Fibroblast of peridontal ligament (primary cell): ENCODE data around the gene MED13L.

Experiments used
- DNase-seq: peaks from one replicate; pipeline ENCODE4 v3.0.0-alpha.2; 2010; ENCODE audit errors: extremely low read depth

Gene MED13L

GRCh38 chr12:116278667-116279066 lies 1.2 kb upstream of the MED13L start:
- DNase-seq, result no peak

DNA sequence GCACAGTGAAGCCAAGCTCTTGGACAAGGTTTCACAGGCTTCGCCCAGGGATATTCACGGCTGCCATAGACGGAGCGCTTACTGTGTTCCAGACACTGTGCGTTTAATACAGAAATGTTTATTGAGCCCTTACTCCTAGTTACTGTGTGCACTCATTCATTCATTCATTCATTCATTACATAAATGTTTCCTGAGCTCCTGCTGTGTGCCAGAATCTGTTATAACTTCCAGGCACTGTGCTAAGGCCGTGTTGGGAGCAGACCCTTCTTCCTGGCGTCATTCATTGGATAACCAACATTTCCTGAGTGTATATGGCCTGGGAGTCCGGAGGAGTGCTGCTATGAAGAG lies 760 bp upstream of the MED13L start:
- no peak for DNase-seq

GRCh38 chr12:116276652-116277466 lies 634 bp downstream of the MED13L start:
- DNase-seq, result peak; percentile 76

GRCh38 chr12:116274551-116275375 lies 2.7 kb downstream of the MED13L start:
- DNase-seq, result no peak

DNA sequence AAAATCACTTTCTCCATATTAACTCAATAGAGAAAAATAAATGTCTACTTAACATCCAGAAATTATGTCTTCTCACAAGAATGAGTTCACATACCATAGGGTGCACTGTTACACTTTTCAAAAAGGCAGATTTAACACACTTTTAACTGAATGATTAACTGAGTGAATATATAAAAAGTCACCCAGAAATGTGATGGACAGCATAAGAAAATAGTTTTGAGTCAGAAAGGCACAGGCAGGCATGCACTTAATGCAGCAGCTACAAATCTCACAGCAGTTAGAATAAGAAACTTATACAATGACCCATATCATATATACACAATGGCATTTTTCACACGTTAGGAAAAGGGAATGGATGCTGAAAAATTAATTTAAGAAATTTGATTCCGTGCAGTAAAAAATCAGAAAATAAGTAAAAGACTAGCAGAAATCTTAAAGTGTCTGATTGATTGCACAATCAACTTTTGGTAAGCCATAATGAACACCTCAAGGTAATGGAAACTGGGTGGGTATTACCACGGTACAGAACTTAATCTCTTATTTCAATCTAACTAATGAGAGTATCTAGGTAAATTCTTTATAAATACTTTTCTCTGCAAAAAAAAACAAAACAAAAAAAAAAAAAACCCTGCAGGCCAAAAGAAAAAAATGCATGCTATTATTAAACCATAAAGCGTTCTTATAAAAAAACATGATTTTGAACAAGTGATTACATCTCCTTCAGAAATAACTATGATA lies 3.5 kb downstream of the MED13L start:
- DNase-seq, result no peak

DNA sequence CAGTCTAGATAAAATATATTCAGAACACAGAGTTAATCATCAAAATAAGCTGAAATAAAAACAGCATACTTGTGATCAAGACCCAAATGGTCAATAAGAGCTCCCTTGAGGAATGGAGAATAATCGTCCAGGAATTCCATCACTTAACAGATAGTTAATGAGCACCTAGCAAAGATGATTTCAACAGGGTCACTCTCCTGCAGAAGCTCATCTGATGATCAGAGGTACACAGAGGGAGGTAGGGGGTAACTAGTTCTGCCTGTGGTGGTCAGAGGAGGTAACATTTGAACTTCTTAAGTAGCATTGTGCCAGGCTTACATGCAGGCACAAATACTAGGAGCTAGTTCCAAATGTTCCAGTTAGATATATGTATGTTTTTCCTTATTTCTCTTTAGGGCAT lies 9.5 kb downstream of the MED13L start:
- no peak for DNase-seq

- DNase-seq, result no peak
These were observed 10.7 kb downstream of the MED13L start for GRCh38 chr12:116266631-116267349.

- no peak for DNase-seq
These were observed 11.3 kb downstream of the MED13L start for GRCh38 chr12:116266168-116266601.

DNA sequence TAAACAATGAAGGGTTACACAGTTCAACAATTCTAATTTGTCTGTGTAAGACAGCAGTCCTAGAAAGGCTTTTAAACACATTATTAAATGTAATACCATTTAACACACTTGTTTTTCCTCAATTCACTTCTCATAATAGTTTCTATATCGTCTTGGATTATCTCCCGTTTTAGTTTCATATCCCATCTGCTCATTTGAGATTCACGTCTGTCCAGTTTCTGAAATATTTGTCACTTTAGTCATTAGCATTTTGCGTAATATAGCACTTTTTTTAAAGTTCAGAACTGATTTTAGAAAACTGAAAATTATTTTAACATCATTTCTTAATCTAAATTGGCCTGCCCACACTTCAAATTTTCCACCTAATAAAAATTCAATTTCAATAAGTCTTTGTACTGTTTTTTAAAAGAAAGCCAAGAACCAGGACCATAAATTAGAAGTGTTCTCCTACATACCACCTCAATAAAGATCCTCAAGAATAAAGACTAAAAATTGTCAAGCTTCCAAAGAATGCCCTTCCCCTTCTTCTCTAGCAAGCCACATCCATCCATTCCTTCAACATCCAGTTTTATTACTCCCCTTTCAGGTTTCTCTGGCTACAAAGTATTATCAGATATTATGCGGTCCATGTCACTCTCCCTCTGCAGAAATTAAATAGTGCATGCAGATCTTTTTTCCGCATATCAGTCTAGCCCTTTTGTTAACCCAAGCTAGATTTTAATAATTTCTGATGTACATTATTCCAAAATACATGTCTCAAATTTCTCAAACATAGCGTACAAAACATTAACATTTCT lies 11.9 kb downstream of the MED13L start:
- no peak for DNase-seq

GRCh38 chr12:116264525-116265070 lies 12.9 kb downstream of the MED13L start:
- no peak for DNase-seq

GRCh38 chr12:116263844-116264243 lies 13.6 kb downstream of the MED13L start:
- no peak for DNase-seq

DNA sequence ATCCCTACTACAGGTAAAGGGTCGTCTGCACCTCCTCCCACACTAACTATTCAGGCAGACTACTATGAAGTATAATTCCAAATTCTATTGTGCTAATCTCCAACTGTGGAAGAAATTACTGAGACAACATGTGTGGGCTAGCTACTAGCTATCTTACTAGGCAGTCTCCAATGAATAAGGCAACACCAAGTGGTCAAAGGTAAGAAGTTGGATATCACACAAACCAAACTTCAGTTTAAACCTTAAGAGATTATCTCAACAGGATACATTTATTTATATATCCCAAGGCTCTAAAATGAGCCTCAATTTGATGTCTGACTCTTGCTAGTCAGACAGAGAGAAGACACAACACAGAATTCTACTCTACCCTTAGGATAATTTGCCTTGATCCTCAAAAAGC lies 14.1 kb downstream of the MED13L start:
- DNase-seq, result no peak

GRCh38 chr12:116262741-116263140 lies 14.8 kb downstream of the MED13L start:
- no peak for DNase-seq

DNA sequence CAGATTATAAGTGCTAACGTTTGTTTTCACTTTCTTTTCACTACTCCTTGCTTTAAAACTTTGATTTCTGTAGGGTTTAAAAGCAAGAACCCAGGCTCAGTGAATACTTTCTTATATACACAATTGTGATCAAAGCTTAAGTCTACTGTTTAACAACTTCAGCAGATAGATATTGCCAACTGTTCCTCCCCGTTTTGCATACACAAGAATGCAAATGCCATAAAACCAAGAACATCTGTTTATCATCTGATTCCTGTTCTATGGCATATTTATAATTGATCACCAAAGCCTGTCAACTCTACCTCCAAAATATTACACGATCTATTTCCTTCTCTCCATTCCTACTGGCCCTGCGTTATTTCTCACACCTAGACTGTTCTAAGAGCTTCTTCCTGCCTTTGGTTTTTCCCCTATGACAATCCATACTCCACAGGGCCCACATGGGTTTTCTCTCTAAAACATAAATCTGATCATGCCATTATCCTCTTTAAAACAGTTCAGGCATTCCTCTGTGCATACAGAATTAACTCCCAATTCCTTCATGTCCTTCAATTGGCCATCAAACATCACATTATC lies 15.9 kb downstream of the MED13L start:
- peak; percentile 51 for DNase-seq

DNA sequence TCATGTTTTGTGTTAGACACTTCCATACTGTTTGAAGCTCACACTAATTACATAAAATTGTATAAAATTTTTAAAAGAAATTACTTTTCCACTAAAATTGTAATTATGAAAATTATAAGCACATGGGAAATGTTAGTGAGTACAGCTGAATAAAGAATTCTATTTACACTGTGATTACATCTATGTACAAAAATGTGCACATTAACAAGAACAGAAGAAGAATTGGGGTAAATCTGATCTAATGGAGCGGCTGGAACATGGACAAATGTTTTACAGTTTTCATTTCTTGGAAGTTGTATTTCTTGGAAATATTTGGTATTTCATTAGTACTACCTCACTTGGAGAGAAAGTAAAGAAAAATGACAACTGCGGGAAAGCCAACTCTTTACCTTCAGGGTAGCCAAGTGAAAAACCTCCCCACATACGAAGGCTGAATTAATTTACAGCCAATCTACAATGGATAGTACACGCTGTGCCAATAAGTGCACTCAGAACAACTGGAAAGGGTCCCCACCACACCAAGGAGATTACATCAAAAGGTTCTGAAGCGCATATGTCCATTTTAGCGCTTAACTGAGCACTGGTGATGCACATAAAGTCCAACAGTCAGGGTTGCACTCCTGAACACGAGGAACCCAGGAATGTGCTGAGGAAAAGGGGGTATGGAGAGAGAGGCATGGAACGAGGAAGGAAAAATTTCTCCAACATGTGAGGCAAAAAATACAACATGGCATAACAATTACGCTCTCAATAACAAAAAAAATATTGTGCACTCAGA lies 17.5 kb downstream of the MED13L start:
- DNase-seq, result no peak

DNA sequence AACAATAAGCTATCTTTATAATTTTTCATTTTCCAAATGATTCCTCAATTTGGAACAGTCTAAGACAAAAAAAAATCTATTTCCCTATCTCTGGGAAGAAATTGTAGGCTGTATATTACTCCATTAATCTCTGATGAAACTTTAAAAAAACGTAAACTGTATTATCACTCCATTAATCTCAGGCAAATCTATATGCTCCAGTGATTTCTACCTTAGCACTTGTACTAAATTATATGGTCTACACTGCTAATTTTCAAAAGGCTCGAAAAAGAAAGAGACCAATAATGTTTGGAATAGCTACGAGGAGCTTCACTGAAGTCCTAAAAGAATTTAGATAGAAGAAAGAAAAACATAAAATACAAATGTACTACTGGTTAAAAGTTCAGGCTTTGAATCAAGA lies 19.7 kb downstream of the MED13L start:
- DNase-seq, result no peak

DNA sequence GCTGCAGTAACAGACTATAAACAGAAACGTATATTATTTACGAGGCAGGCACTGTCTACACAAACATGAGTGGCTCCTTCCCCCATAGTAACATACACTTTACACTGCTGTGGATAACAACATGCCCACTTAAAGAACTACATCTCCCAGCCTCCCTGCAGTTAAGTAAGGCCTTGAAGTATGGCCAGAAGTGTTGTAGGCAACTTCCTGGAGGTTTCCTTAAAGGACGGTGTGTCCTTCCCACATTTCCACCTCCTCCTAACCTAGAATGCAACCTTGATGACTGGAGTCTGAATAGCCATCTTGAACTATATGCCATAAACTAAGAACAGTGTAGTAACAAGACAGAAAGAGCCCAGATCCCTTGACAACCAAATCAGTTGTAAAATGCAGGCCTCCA lies 20.3 kb downstream of the MED13L start:
- no peak for DNase-seq

DNA sequence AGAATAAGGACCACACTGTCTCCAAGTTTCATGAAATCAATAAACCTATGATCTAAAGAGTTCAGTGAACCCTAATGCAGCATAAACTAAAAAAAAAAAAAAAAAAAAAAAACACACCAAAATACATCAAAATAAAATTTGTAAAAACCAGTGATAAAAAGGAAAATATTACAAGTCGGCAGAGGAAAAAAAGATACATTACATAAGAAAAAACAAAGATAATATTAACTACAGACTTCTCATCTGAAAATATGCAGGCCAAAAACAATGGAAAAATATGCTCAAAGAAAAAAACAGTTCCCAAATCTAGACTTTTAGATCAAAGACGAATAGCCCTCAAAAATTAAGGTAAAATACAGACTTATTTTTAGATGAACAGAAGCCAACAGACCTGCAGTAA lies 27.6 kb downstream of the MED13L start:
- no peak for DNase-seq

DNA sequence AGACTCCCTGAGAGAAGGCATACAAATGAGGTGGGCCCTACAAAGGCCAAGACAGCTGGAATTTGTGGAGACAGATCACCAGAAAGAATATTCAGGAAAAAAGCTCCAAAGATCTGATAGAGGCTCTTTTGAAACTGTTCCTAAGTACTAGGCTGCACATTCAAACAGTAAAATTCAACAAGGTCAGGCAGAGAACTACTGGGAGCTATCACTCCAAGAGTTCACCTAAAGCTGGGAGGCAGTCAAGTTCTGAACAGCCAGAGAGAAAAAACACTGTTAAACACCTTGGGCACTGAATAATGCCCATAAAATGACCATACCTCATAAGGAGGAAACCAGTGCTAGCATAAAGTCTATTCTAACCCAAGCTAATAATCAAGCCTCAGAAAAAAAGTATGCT lies 28.6 kb downstream of the MED13L start:
- no peak for DNase-seq

- no peak for DNase-seq
These were observed 29.1 kb downstream of the MED13L start for GRCh38 chr12:116248433-116248832.
